NCI-H146 treated with DMSO at 0.1 percent for 48 hours (cell line): ENCODE measurements around the gene PLEKHA6.

ENCODE experiments used
- DNase-seq: peaks from one replicate; lab custom pipeline; 2025; ENCODE audit not compliant: unreplicated experiment; lab: John Stamatoyannopoulos, UW

PLEKHA6 gene

GRCh38 chr1:204359474-204360255 lies at the start of gene PLEKHA6:
PLEKHA6 (minus strand) TSS chr1:204359929; CDS start chr1:204273727, 86,202 bp downstream.
- peak; percentile 25 for DNase-seq

GRCh38 chr1:204409123-204409522 lies 49.4 kb upstream of the PLEKHA6 start:
- no peak for DNase-seq

GRCh38 chr1:204408602-204409001 lies 48.9 kb upstream of the PLEKHA6 start:
- DNase-seq: no peak

- DNase-seq: no peak
Observed at GRCh38 chr1:204408074-204408507, 48.4 kb upstream of the PLEKHA6 start.

GRCh38 chr1:204407295-204407971 lies 47.7 kb upstream of the PLEKHA6 start:
- DNase-seq: no peak

GRCh38 chr1:204406621-204407020 lies 46.9 kb upstream of the PLEKHA6 start:
- DNase-seq: no peak

GRCh38 chr1:204405988-204406387 lies 46.3 kb upstream of the PLEKHA6 start:
- no peak for DNase-seq

GRCh38 chr1:204404629-204405028 lies 44.9 kb upstream of the PLEKHA6 start:
- no peak for DNase-seq

GRCh38 chr1:204402391-204402790 lies 42.7 kb upstream of the PLEKHA6 start:
- DNase-seq: no peak

GRCh38 chr1:204401730-204402129 lies 42.0 kb upstream of the PLEKHA6 start:
- no peak for DNase-seq

- DNase-seq: no peak
Observed at GRCh38 chr1:204400882-204401510, 41.3 kb upstream of the PLEKHA6 start.

- DNase-seq: peak; percentile 92
Observed at GRCh38 chr1:204398197-204399125, 38.7 kb upstream of the PLEKHA6 start.

GRCh38 chr1:204396015-204396583 lies 36.4 kb upstream of the PLEKHA6 start:
- DNase-seq: no peak

- no peak for DNase-seq
Observed at GRCh38 chr1:204391629-204392028, 31.9 kb upstream of the PLEKHA6 start.

- DNase-seq: no peak
Observed at GRCh38 chr1:204390751-204391466, 31.2 kb upstream of the PLEKHA6 start.

- no peak for DNase-seq
Observed at GRCh38 chr1:204385727-204386126, 26.0 kb upstream of the PLEKHA6 start.

GRCh38 chr1:204384636-204385352 lies 25.1 kb upstream of the PLEKHA6 start:
- DNase-seq: no peak

GRCh38 chr1:204383163-204383904 lies 23.6 kb upstream of the PLEKHA6 start:
- DNase-seq: no peak

GRCh38 chr1:204382714-204383083 lies 23.0 kb upstream of the PLEKHA6 start:
- DNase-seq: no peak
